GM23338 (cell line): ENCODE data around the gene COL18A1.

ENCODE experiments used
- CTCF ChIP-seq, 2 experiments: fragments of 200-600 bp in 1 of 2; sonication (generic) in 1 of 2; conservative IDR thresholded peaks; 2 replicates each; pipeline versions ENCODE4 v1.5.1 to v1.6.1; 2016 to 2017; ENCODE audit warnings: antibody characterized with exemption in 2 of 2, low read depth in 2 of 2, mild to moderate bottlenecking in 2 of 2, moderate library complexity in 1 of 2
- EZH2phosphoT487 ChIP-seq: fragments of 200-600 bp; sonication (generic); IDR thresholded peaks from one replicate; pipeline ENCODE4 v1.8.1; 2018; ENCODE audit warnings: antibody characterized with exemption; ENCODE audit not compliant: unreplicated experiment

- TF ChIP-seq CTCF (conservative IDR thresholded peaks at IDR 0.05; ENCODE audit: low read depth in 2 of 2) (no peak), EZH2phosphoT487 (no peak)
Measured at GRCh38 chr21:45391743-45392572, 13.0 kb upstream of the COL18A1 start.
